Urothelium cell line (cell line): ENCODE measurements around the gene CDKAL1.
"Not testable (repeated sequence)": the region's sequence is repeated elsewhere in the genome, so short reads cannot be mapped to it uniquely, and the experiment has no call there.

Experiments
- DNase-seq: peaks from one replicate; pipeline ENCODE4 v3.0.0; 2011; ENCODE audit warnings: low spot score, mixed read lengths
- FAIRE-seq: peaks from 2 replicates; lab custom pipeline; 2011; peaks lifted over from hg19 to GRCh38; lab: Jason Lieb, UNC

CDKAL1 gene

DNA sequence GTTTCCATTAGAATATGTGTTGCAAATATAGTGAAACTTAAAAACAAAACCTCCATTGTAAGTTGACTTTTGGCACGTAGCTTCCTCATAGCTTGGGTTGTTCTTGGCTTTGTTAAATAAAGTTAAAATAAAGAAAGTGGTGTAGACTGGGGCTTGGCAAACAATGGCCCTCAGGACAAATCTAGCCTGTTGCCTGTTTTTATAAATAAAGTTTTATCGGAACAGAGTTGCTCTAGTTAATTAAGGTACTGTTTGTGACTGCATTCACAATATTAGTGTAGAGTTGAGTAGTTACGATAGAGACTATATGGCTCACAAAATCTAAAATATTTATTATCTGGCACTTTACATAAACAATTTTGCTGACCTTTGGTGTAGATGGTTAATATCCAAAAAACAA is 168.8 kb downstream of the CDKAL1 start:
- FAIRE-seq, result no peak
- DNase-seq, result no peak

DNA sequence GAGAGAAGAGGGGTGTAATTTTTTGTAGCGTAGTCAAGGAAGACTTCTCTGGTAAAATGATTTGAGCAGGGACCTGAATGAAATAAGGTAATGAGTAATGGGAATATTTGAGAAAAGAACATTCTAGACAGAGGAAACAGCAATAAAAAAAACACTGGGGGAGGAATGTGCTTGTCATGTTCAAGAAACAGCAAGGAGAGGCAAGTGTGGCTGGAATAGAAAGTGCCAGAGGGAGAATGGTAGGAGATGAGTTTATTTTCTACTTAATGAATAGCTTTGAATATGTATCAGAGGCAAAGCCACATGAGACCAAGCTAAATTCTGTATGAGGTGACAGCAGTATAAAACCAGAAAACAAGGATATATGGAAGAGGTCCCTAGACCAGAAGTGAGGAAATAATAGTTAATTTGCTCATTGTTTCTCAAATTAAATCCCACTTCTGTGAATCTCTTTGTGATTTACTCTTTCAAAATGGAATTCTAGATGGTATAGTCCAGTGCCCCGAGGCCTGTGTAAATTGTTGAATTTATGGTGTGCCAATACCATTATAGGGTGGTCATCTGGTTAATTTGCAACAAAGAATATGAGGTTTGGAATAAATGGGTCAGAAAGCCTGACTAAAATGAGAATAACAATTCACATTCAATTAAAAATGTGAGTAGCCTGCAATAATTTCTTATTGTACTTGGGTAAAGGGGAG is 170.2 kb downstream of the CDKAL1 start:
- no peak for DNase-seq
- no peak for FAIRE-seq

DNA sequence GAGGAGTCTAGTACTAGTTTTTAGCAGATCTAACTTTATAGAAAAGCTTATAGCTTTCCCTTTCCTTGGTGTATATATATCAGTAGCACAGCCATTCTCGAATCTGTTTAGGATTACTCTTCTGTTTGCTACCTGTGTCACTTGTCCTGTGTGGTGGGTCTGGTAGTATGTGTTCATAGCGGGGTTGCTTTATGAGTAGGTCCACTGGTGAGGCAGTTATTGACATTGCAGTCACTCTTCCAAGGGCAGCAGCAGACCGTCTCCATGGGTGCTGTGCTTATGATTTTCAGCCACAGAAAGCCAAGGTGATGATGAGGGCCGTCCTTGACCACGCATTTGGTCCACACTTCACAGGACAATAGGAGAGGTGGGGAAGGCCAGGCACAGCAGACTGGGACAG is 171.5 kb downstream of the CDKAL1 start:
- DNase-seq (no peak), FAIRE-seq (no peak)

DNA sequence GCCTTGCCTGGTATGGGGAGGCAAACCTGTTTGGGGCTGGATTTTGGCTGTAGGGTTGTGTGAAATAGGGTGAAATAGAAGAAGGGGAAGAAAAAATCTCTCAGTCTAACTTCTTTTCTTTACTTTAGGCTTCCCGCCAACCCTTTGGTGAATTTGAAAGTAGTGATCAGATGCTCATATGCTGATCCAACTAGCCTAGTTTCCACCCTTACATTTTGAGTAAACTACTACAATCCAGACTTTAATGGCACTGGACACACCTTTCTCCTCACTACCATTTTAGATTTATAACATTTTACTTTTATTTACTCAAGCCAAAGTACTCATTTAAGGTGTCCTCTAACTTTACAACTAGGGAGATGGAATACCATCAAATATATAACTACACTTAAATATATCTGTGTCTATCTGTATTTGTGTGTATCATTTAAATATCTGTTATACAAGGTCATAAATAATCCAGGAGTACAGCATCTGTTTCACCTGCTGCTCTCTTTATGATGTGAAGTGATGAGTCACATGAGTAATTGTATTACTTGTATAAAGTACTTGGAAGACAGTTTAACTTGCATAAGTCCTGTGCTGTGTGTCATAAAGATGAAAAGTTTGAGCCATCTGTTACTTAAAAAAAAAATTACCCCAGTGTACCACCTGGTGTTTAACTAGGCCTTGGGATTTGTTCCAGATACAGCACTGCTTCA is 172.1 kb downstream of the CDKAL1 start:
- FAIRE-seq, result no peak
- DNase-seq, result no peak

DNA sequence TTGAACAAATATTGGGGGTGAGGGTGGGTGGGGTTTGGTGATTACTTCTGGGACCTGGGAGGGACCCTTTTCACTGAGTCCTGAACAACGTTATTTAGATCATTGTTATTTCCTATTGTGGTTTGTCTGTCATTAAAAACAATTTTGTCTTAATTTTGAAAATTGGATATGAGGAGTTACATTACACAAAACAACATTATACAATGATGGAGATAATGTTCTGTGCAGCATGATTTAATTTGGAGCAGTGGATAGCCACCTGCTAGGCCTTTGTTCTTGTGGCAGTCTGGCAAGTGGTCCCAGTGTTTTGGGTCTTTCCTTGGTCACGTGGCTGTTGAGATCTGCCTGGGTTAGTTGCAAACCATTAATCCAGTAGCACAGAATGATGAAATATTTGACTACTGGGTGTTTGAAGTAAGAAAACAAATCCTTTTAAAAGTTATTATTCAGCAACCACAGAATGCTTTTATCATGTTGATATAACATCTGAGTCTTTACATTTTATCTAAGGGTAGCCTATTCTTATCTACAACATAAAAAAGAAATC is 172.8 kb downstream of the CDKAL1 start:
- DNase-seq, result no peak
- no peak for FAIRE-seq

DNA sequence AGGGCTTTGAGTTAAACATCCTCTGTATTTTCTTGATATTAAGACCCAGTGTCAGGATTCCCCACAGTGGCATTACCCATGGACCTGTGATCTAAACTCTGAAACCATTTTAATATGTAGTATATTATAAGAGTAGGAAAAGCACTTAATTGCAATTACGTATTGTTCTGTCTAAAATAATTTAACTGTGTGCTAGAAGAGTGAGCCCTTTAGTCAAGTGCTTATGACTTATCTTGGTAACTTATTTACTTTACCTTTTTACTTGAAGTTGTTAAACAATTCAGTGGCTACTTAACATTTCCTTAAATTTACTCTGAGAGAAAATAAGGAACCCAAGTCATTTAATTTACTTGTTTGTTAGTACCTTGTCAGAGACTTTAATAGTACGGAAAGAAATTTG is 173.6 kb downstream of the CDKAL1 start:
- DNase-seq, result no peak
- FAIRE-seq, result no peak

DNA sequence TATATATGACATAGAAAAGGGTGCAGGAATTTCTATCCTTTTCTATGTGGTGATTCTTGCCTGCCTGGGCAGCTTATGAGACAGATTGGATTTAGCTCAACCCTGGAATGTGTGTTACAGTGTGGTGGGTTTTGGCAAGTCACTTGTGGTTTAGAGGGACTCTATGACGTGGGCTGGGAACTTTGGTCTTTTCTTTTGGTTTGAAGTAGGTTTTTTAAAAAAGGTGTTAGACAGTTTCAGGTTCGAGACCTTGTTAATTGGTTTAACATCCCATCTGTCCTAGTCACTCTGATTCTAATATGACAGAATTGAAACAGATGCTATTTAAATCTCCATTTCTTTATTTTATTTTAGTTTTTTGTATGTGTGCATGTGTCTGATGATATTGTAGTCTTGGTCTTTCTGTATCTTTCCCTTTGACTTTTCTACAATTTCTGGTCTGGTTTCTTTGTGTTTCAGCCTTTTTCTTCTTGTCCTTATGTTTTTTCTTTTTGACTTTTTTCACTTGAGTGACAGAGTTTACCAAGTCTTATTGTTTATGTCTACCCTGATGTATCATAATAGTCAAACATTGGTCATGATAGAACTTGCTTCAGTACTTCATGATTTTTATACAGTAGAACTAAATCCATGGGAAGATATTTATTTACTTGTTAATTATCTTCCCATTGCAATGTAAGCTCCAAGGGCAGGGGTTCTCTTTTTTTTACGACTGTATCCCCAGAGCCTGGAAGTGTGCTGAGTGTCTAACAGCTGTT is 174.3 kb downstream of the CDKAL1 start:
- DNase-seq, result no peak
- FAIRE-seq, result no peak

DNA sequence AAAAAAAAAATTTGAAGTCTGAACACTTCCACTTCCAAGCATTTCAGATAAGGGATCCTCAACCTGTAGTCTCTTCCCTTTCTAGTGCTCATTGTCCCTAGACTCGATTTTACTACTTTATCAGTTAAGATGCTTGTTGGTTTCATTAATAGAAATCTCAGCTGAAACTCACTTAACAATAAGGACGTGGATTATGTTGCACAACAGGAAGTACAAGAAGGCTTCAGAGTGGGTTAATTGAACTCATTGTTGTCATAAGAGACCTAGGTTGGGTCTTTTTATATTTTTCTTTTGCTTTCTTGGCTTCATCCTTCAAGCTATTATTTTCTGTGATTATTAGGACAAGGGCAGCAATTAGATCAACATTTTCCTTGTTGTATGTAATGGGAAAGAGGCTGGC is 175.2 kb downstream of the CDKAL1 start:
- FAIRE-seq (no peak), DNase-seq (no peak)

DNA sequence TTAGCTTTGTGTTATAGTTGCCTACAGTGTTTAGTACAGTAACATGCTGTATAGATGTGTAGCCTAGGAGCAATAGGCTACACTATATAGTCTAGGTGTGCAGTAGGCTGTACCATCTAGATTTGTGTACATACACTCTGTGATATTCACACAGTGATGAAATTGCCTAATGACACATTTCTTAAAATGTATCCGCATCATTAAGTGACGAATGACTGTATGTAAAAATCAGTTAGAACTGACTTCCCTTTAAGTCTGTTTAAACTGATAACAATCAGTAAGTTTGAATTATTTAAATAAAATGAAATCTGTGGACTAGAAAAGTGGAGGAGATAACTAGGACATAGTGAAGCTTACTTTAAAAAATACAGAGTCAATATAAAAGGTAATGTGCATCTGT is 176.1 kb downstream of the CDKAL1 start:
- FAIRE-seq (no peak), DNase-seq (no peak)

DNA sequence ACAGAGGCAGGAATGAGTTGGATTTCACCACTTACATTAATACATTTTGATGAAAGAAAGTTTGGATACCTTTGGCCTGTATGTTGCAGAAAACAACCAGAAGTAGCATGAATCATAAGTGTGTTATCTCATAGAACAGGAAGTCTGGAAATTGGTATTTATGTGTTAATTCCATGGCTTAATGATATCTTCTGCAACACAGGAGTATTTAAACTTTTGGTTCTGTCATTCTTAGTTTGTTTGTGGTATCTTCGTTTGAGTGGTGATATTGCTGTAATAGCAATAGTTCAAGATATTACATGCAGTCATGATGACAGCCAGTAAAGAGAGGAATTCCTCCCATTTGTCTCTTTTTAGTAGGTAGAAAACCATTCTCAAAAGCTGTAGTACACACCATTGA is 177.3 kb downstream of the CDKAL1 start:
- no peak for FAIRE-seq

DNA sequence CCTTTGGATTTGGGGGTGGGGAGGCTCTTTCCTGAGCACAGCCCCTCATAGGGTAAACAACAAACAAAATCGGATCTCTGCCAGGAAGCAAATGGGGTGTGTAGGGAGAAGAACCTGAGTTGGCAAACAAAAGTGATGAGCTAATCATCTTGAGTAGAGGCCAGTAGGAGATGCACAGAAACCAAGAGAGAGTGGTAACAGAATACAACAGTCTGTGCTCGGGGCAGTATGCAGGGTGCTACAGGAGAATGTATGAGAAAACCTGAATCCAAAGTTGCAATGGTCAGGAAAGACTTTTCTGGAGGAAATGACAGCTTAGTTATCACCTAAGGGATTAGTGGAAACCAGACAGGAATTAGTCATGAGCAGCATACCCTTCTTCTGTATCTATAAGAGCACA is 177.8 kb downstream of the CDKAL1 start:
- DNase-seq (no peak), FAIRE-seq (no peak)

More for the DNA sequence above, 177.3 kb downstream of the CDKAL1 start:
- no peak for DNase-seq

DNA sequence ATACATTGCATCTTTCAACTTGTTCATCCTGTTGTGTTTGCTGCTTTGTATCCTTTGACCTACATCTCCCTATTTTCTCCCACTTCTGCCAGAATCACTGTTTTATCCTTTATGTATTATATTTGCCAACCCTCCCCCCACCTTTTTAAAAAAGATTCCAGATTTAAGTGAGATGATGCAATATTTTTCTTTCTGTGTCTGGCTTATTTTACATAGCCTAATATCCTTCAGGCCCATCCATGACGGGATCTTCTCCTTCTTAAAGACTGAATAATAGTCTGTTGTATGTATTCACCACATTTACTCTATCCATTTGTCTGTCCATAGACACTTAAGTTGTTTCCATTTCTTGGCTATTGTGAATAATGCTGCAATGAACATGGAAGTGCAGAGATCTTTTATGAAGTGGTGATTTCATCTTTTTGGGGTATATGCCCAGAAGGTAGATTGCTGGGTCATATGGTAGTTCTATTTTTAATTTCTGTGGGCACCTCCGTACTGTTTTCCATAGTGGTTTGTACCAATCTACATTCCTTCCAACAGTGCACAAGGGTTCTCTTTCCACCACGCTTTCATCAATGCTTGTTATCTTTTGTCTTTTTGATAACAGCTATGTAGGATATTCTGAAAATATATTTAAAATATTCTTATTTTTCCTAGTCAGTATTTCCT is 181.0 kb downstream of the CDKAL1 start:
- FAIRE-seq, result no peak
- DNase-seq, result no peak

DNA sequence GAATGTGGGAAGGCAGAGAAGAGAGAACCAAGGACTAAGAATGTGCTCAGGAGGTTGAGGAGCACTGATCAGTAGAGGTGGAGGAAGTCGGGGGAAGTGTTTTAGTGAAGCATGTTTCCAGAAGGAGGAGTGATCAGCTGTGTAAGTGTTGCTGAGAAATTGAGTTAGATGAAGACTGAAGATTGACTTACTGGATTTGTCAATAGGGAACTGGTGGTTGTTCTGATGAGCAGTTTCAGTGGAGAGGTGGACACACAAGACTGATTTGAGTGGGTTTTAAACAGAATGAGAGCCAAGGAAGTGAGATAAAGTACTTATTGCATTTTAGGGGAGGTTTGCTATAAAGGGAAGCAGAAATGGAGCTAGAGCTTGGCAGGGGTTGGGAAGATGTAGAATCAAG is 182.6 kb downstream of the CDKAL1 start:
- DNase-seq (no peak), FAIRE-seq (no peak)

DNA sequence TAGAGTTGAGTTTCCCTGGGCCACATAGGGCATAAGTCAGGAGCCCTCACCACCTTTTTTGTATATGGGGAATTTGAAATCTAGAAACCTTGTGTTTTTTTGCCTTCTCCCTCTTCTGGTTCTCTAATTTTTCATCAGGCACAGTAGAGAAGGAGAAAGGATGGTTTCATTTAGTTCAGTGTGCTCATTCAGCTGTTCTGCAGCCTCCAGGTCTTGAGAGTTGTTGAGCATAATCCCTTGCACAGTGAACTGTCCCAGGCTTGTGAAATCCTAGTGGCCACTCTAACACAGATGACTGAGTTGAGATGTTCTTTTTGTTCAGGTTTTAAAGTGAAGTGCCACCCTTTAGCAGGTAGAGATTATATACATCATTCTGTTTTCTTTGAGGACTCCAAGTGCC is 183.5 kb downstream of the CDKAL1 start:
- DNase-seq, result no peak
- no peak for FAIRE-seq

DNA sequence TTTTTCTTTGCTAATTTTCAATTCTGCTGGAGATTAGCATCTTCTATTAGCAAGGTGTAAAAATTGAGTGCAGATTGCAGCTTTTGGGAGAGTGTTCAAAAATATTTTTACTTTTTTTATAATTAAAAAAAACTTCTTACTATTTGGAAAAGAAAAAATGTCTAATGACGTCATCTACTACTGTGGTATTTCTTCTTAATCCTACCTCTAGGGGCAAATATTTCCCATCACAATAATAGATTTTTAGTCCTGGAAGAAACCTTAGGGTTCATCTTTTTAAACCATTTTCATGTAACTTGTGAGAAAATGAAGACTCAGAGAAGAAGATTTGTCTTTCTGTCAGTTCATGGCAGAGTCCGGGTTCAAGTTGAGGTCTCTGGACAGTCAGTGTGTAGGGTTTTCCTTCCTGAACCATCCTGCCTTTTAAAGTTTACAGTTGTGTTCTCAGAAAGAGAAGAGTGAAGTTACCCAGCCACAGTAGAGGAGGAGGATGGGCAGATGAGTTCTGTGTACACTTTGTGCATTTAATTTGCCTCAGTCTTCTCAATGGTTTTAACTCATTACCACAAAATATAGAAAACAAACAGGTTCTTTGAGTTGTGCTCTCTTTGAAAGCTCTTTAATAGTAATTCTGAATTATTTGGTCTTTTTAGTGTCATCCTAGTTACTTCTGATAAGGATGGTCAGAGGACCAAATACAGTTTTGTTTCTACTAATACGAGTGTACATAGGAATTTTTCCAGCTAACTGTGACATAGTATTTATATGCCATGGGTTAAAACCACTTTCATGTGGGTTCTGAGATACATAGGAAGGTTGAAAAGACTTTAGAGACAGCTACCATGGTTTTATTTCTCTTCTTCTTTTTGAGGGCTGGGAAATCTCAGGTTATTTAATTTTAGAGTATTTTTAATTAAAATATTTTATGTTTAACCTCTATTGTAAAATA is 184.7 kb downstream of the CDKAL1 start:
- FAIRE-seq (no peak), DNase-seq (no peak)

DNA sequence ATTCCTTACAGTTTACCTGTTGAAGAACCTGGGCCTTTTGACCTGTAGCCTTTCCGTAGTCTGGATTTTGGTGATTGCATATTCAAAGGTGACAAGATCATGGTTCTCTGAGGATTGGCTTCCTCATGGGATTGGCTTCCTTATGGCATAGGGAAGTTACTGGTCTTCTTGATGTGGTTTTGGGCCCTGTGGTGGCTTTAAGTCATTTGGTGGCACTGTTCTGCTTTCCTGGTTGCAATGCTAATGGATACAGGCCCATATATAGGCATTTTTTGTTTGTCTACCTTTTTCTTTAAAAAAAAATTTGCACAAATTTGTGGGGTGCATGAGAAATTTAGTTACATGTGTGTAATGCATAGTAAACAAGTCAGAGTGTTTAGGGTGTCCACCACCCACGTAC is 185.7 kb downstream of the CDKAL1 start:
- FAIRE-seq (no peak), DNase-seq (no peak)

DNA sequence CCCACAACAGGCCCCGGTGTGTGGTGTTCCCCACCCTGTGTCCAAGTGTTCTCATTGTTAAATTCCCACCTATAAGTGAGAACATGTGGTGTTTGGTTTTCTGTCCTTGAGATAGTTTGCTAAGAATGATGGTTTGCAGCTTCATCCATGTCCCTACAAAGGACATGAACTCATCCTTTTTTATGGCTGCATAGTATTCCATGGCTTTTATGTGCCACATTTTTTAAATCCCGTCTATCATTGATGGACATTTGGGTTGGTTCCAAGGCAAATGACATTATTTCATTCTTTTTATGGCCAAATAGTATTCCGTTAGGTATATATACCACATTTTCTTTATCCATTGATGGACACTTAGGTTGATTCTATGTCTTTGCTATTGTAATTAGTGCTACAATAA is 186.9 kb downstream of the CDKAL1 start:
- DNase-seq, FAIRE-seq: not testable (repeated sequence)

DNA sequence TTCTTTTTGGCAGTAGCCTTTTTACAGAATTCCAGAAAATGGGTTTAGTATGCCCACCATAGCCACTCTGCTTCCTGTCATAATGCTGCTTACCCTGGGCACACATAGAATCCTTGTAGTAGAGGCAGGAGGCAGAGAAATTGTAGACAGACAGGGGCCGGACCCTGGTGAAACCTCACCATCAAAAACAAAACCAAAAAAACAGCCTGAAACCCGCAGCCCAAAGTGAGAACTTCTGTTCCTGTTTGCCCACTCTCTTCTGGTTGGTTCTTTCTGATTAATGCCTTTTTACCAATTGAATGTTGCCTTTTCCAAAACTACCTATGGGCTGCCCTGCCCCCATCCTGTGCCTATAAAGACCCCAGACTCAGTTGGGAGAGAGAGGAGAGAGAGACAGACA is 188.2 kb downstream of the CDKAL1 start:
- FAIRE-seq (no peak), DNase-seq (no peak)

DNA sequence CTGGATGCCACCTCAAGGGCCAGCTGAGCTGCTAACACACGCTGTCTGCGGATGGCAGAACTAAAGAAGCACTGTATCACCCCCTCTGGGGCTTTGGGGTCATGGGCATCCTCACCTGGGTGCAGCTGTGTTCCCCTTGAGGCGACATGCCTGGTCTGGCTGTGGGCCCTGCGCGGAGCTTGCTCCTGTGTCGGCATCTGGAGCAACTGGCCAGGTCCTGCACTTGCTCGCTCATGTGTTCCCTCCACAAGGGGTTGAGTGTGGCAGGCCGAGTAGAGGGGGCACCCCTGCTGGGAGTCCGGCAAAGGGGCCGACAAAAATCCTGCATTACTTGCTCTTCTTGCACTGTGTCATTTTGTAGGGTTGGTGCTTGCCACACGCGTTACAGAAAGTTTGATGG is 189.0 kb downstream of the CDKAL1 start:
- FAIRE-seq (no peak), DNase-seq (no peak)
